Activated naive CD4-positive, alpha-beta T cell treated with anti-CD3 and anti-CD28 coated beads for 36 hours (primary cell): Measurements from ENCODE around the gene CAPZB. TPM values are rescaled to one million over a fixed set of nuclear protein-coding genes. Genes with fewer than 3 reads are reported as not detected.

Experiments
- CTCF ChIA-PET: fragments of 350-600 bp; sonication (Branson Sonifier 250); formaldehyde crosslinking; loops from one replicate; lab custom pipeline; 2021; ENCODE audit warnings: antibody characterized with exemption; lab: Charles Lee
- DNase-seq: peaks from one replicate; pipeline ENCODE4 v3.0.0-alpha.2; 2020
- H3K27ac Mint-ChIP-seq: one replicate; pipeline ENCODE4 v1.8.0; 2021; ENCODE audit warnings: mild to moderate bottlenecking, mixed read lengths
- H3K27me3 Mint-ChIP-seq: one replicate; pipeline ENCODE4 v1.8.0; 2021; ENCODE audit warnings: low read depth, mixed read lengths
- H3K36me3 Mint-ChIP-seq: one replicate; pipeline ENCODE4 v1.8.0; 2021; ENCODE audit warnings: low read depth, mixed read lengths
- H3K4me1 Mint-ChIP-seq: one replicate; pipeline ENCODE4 v1.8.0; 2021; ENCODE audit warnings: low read depth, mixed read lengths
- H3K4me3 Mint-ChIP-seq: one replicate; pipeline ENCODE4 v1.8.0; 2021; ENCODE audit warnings: mild to moderate bottlenecking, moderate library complexity, mixed read lengths
- H3K9me3 Mint-ChIP-seq: one replicate; pipeline ENCODE4 v1.8.0; 2021; ENCODE audit warnings: mixed read lengths
- intact Hi-C: fragments of 100-400 bp; cut with micrococcal nuclease; formaldehyde crosslinking; loops from one replicate; pipeline ENCODE4 v1.15.1; 2023
- total RNA-seq, 2 experiments: library from RNA; stranded (reverse); gene quantifications; one replicate each; pipeline ENCODE4 v1.2.3, GENCODE V29; 2021

CAPZB gene
- total RNA-seq, 2 experiments from 2014 or later, result 362 to 381 TPM

DNA sequence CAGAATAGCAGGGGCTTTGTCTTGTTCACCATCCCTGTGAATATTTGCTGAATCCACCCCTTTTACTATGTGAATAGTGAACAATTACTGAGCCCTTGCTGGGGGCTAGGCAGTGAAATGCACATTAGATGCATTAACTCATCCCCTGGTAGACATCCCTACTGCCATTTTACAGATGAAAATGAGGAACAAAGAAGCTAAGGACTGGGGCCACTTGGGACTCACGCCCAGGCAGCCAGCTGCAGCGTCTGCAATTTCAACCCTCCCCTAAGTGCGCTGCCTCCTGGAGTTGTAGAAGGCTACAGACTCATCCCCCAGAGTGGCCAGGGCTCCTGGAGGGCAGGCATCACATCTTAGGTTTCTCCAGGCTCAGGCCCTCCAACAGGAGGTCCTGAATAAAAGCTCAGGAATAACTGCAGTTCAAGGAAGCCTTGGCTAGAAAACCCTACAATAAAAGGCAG, 31.6 kb downstream of the CAPZB start:
- intact Hi-C loops, result no loop called here
- Mint-ChIP-seq H3K9me3 (no peaks in the 10 kb centered on the region), H3K27ac (peak overlapping the region; percentile 27), H3K36me3 (peaks cover 9% of the 10 kb centered on the region), H3K4me3 (no peak overlapping the region), H3K27me3 (no peaks in the 10 kb centered on the region), H3K4me1 (peaks cover 88% of the 10 kb centered on the region)
- no peak for DNase-seq
- CTCF ChIA-PET, result interaction anchor here (0.5 to 0.9 kb wide), 2 partner anchors 19 to 57 kb away, joined by 3 to 5 read pairs; no protein-coding TSS in a partner anchor

DNA sequence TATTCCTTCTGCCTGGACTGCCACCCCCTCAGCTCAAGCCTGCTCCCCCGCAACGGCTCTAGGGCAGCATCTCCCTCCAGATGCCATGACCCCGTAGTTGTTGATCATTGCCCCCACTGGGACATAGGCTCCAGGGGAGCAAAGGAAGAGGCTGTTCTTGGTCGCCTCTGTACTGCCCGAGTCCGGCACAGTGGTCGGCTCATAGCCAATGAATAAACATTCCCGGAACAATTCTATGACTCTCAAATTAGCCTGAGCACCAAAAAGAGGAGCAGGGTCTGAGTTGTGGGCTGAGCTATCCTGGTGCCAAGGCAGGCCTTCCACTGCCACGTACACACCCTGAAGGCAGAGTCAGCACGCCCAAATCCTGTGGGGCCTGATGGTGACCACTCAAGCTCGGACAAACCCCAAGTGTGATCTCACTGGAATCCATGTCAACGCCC, 33.1 kb downstream of the CAPZB start:
- Mint-ChIP-seq H3K27ac (no peak overlapping the region), H3K4me3 (no peak overlapping the region), H3K9me3 (no peaks in the 10 kb centered on the region), H3K36me3 (peaks cover 8% of the 10 kb centered on the region), H3K27me3 (no peaks in the 10 kb centered on the region), H3K4me1 (peaks cover 90% of the 10 kb centered on the region)
- CTCF ChIA-PET, result no interaction called here
- intact Hi-C loops, result no loop called here
- no peak for DNase-seq

DNA sequence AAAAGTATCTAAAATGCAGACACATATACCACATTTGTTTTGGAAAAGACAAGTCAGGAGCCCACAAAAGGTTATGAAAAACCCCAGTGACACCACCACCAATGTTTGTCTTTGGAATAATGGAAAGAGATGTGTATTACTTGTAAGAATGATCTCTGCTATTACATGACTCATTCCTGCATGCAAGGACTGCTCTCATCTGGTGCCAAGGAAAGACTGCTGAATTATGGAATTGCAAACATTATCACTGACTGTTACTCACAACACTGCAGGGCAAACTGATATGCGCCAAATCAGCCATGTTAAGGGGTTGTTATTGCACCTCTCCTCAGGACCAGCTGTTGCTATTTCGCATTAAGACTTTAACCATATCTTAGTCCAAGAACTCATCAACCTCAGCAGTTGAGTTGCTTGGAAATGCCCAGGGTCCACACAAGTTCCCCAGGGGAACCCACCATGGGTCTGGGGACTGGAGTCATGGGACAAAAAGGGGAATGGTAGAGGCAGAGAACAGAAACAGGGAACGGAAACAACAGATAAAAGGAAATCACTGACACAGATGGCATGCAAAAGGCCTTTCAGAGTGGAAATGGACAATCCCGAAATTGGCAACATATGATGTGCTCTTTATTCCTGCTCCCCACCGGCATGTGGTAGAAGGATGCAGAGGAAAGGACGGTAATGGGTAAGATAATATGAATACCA, 34.4 kb downstream of the CAPZB start:
- no peaks in the 10 kb centered on the region for H3K27me3 Mint-ChIP-seq
- CTCF ChIA-PET, result no interaction called here
- intact Hi-C loops, result no loop called here
- H3K4me3 Mint-ChIP-seq, result no peak overlapping the region
- H3K4me1 Mint-ChIP-seq, result peaks cover 91% of the 10 kb centered on the region
- H3K9me3 Mint-ChIP-seq, result no peaks in the 10 kb centered on the region
- peak overlapping the region; percentile 65 for H3K27ac Mint-ChIP-seq
- peaks cover 10% of the 10 kb centered on the region for H3K36me3 Mint-ChIP-seq
- no peak for DNase-seq

DNA sequence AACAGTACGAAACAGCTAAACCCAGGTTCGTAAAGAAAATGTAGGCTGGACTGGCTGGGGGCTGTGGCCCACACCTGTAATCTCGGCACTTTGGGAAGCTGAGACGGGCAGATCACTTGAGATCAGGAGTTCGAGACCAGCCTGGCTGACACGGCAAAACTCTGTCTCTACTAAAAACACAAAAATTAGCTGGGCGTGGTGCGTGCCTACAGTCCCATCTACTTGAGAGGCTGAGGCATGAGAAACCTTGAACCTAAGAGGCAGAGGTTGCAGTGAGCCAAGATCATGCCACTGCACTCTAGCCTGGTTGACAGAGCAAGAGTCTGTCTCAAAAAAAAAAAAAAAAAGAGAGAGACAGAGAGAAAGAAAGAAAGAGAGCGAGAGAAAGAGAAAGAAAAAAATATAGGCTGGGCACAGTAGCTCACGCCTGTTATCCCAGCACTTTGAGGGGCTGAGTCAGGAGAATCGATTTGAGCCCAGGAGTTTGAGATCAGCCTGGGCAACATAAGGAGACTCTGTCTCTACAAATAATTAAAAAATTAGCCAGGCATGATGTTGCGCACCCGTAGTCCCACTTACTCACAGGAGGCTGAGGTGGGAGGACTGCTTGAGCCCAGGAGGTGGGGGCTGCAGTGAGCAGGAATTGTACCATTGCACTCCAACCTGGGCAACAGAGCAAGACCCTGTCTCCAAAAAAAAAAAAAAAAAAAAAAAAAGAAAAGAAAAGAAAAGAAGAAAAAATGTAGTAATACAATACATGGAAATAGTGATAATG, 35.7 kb downstream of the CAPZB start:
- no peak for DNase-seq
- CTCF ChIA-PET, result interaction anchor here (0.6 to 2.0 kb wide), 2 partner anchors 59 to 674 kb away, joined by 3 to 10 read pairs; no protein-coding TSS in a partner anchor
- H3K27me3 Mint-ChIP-seq, result no peaks in the 10 kb centered on the region
- peaks cover 92% of the 10 kb centered on the region for H3K4me1 Mint-ChIP-seq
- no peak overlapping the region for H3K4me3 Mint-ChIP-seq
- H3K36me3 Mint-ChIP-seq, result peaks cover 10% of the 10 kb centered on the region
- intact Hi-C loops, result loop anchor here (2.0 kb wide), 1 partner anchor 261 kb away; no protein-coding TSS in a partner anchor
- H3K9me3 Mint-ChIP-seq, result no peaks in the 10 kb centered on the region
- peak overlapping the region; percentile 90 for H3K27ac Mint-ChIP-seq

DNA sequence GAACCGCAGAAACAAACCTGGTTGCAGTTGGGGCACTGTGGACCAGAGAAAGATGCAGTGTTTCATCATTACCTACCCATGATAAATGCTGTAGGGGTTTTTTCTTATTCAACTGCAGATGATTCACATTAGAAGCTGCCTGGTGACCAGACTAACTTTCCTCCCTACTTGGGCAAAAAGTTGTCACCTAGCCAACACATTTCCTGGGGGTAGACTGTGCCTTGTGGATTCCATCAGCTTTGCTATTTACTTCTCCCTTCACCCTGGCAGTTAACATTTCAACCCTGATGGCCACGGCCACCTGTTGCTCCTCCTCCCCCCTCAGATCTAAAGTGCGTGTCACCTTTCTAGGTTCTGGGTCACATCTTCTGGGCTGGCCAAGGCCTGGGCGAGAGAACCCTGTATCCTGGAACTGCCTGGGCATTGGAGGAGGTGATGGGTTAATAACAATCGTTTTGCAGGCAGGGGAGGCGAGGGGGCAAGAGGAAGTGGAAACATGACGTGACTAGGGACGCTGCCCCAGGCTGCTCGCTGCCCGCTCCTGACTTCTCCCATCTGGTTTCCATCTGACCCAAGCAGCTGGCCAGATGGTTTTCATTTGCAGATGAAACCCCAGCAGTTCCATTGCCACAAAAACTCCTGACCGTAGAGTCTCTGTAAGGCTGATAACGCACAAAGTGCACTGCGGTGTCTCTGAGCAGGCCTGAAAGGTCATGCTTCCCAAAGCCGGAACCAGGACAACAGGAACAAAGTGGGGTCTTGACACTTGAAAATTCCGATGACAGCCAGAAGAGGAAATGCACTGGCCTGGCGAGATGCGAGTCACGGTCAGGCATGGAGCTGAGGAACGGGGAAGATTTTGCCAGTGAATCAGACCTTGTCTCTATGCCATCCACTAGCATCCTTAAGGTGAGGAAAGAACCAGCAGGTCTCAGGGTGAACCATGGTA, 36.6 kb downstream of the CAPZB start:
- peak overlapping the region; percentile 17 for H3K4me3 Mint-ChIP-seq
- H3K36me3 Mint-ChIP-seq, result peaks cover 10% of the 10 kb centered on the region
- peak; percentile 74 for DNase-seq
- peak overlapping the region; percentile 90 for H3K27ac Mint-ChIP-seq
- CTCF ChIA-PET, result interaction anchor here (0.6 to 2.0 kb wide), 6 partner anchors 15 to 675 kb away, joined by 3 to 10 read pairs (median 4); a partner anchor contains a TSS
- no peaks in the 10 kb centered on the region for H3K9me3 Mint-ChIP-seq
- intact Hi-C loops, result loop anchor here (1.0 to 2.0 kb wide), 4 partner anchors 11 to 262 kb away; no protein-coding TSS in a partner anchor
- no peaks in the 10 kb centered on the region for H3K27me3 Mint-ChIP-seq
- H3K4me1 Mint-ChIP-seq, result peaks cover 91% of the 10 kb centered on the region

DNA sequence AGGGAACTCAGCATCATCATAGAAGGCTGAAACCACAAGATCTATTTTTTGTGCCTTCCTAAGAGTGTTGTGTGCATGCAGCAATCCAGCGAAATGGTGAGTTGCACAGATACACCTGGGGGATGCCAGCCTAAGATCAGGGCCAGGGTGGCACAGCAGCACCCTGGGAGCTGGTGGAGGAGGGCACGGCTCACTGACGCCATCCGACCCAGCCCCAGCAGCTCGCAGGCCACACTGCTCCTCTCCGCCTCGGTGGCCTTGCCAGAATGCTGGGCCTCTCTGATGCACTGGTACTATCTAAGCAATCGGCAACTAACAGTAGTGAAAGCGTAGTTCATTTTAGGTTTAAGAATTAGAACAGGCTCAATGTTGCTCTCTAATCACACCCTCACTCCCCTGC, 37.8 kb downstream of the CAPZB start:
- H3K36me3 Mint-ChIP-seq, result peaks cover 10% of the 10 kb centered on the region
- H3K27ac Mint-ChIP-seq, result peak overlapping the region; percentile 90
- H3K4me1 Mint-ChIP-seq, result peaks cover 89% of the 10 kb centered on the region
- no peak for DNase-seq
- intact Hi-C loops, result no loop called here
- CTCF ChIA-PET, result interaction anchor here (1.1 to 2.0 kb wide), 4 partner anchors 14 to 150 kb away, joined by 3 to 10 read pairs (median 4); a partner anchor contains a TSS
- no peaks in the 10 kb centered on the region for H3K27me3 Mint-ChIP-seq
- H3K4me3 Mint-ChIP-seq, result no peak overlapping the region
- no peaks in the 10 kb centered on the region for H3K9me3 Mint-ChIP-seq

DNA sequence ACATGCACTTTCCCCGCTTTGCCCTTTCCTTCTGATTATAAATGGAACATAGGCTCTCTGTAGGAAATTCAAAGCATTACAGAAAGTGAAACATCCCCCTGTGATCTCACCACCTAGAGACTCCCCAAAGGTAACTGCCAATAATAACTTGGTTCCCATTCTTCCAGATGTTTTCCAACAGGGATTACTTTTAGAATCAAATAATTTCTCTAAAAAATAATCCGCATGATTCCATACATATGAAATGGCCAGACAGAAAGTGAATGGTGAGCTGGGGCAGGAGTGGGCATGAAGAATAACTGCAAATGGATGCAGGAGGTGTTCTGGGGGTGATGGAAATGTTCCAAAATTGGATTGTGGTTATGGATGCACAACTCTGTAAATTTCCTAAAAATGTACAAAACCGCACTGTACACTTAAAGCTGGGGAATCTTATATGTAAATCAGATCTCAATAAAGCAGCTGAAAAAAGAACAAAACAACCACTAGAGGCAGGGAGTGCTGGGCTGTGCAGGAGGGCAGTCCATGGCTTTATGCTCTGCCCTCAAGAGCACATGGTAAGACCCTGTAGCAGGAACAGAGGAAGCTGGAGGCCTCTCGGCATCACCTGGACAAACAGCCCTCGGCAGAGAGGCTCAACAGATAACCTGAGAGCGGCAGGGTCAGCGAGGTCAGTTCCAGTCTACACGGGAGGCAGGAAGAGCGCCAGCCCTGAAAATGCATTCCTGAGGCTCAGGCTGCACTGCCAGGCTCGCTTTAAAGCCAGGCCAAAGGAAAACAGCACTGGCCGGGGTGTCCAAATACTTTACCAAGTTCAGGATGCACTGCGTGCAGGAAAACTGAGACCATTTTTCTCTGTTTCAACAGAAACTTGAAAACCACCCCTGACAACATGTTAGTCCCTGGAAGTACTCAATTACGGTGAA, 39.7 kb downstream of the CAPZB start:
- peaks cover 86% of the 10 kb centered on the region for H3K4me1 Mint-ChIP-seq
- intact Hi-C loops, result no loop called here

DNA sequence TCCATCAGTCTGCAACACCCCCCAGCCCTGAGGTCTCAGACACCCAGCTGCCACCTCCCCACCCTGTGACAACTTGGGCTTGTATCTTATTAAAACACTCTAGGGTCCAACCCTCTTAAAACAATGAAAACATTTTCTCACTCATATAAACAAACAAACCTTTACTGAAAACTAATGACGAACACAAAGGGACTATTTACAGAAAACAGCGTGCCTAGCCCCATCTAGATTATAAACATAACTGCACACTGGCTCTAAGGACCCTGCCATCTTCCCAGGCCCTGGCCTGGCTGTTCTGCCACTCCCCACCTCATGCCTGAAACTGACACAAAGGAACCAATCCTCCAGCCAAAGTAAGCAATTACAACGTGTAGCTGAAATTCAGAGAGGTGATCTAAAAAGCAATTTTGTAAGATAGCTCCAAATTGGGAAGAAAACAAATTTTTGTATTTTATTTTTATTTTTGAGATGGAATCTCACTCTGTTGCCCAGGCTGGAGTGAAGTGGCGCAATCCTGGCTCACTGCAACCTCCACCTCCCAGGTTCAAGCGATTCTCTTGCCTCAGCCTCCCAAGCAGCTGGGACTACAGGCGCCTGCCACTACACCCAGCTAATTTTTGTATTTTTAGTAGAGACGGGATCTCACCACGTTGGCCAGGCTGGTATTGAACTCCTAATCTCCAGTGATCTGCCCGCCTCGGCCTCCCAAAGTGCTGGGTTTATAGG, 40.9 kb downstream of the CAPZB start:
- Mint-ChIP-seq H3K27me3 (no peaks in the 10 kb centered on the region), H3K4me3 (no peak overlapping the region), H3K9me3 (no peaks in the 10 kb centered on the region), H3K4me1 (peaks cover 88% of the 10 kb centered on the region), H3K36me3 (peaks cover 7% of the 10 kb centered on the region), H3K27ac (peak overlapping the region; percentile 28)
- no peak for DNase-seq
- CTCF ChIA-PET, result interaction anchor here (1.0 kb wide), 1 partner anchor 24 kb away, joined by 3 read pairs; no protein-coding TSS in a partner anchor
- intact Hi-C loops, result no loop called here

More for the DNA sequence above, 39.7 kb downstream of the CAPZB start:
- Mint-ChIP-seq H3K27ac (peak overlapping the region; percentile 63), H3K9me3 (no peaks in the 10 kb centered on the region), H3K4me3 (peak overlapping the region; percentile 5), H3K36me3 (peaks cover 9% of the 10 kb centered on the region), H3K27me3 (no peaks in the 10 kb centered on the region)
- CTCF ChIA-PET, result interaction anchor here (0.6 to 1.0 kb wide), 5 partner anchors 9 to 44 kb away, joined by 3 to 6 read pairs (median 3); no protein-coding TSS in a partner anchor
- no peak for DNase-seq

DNA sequence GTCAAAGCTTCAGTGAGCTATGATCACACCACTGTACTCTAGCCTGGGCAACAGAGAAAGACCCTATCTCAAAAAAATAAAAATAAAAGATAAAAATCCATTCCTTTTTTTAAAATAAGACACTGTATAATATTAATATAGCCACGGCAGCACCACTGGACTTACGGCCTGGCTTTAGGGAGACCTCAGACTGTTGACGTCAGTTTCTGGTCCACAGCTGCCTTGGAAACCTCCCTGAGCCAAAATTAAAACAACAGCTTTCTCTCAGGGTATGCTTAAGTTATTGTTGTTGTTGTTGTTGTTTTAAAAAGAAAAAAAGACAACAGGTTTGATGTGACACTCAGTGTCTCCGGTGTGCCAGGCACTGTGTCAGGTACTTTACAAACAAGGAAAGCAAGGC, 42.0 kb downstream of the CAPZB start:
- Mint-ChIP-seq H3K27ac (no peak overlapping the region), H3K4me3 (no peak overlapping the region), H3K36me3 (peaks cover 4% of the 10 kb centered on the region), H3K9me3 (no peaks in the 10 kb centered on the region), H3K27me3 (no peaks in the 10 kb centered on the region), H3K4me1 (peaks cover 86% of the 10 kb centered on the region)
- intact Hi-C loops, result no loop called here
- CTCF ChIA-PET, result interaction anchor here (0.6 to 5.5 kb wide), 4 partner anchors 44 to 155 kb away, joined by 3 to 26 read pairs (median 4); no protein-coding TSS in a partner anchor
- DNase-seq, result no peak
